Activated naive CD4-positive, alpha-beta T cell treated with anti-CD3 and anti-CD28 coated beads, Interleukin-2, amount 50 U/mL, for 16 hours (primary cell): ENCODE results near the gene CAMK2N1.

ENCODE experiments used
- DNase-seq: peaks from one replicate; pipeline ENCODE4 v3.0.0-alpha.2; 2020

CAMK2N1 gene

GRCh38 chr1:20496241-20496661 is 10.2 kb upstream of the CAMK2N1 start:
- peak; percentile 23 for DNase-seq

- no peak for DNase-seq
Measured at GRCh38 chr1:20495661-20496060, 9.7 kb upstream of the CAMK2N1 start.

- DNase-seq = no peak
Measured at GRCh38 chr1:20494609-20495311, 8.8 kb upstream of the CAMK2N1 start.

GRCh38 chr1:20493839-20494608 is 8.0 kb upstream of the CAMK2N1 start:
- peak; percentile 79 for DNase-seq

GRCh38 chr1:20493309-20493708 is 7.3 kb upstream of the CAMK2N1 start:
- no peak for DNase-seq

- DNase-seq = no peak
Measured at GRCh38 chr1:20492751-20493150, 6.7 kb upstream of the CAMK2N1 start.

- DNase-seq = no peak
Measured at GRCh38 chr1:20491866-20492265, 5.9 kb upstream of the CAMK2N1 start.

GRCh38 chr1:20491178-20491577 is 5.2 kb upstream of the CAMK2N1 start:
- no peak for DNase-seq

GRCh38 chr1:20487236-20487590 is 1.2 kb upstream of the CAMK2N1 start:
- DNase-seq = no peak

- no peak for DNase-seq
Measured at GRCh38 chr1:20486457-20487235, 636 bp upstream of the CAMK2N1 start.

GRCh38 chr1:20484519-20485462 is 1.2 kb downstream of the CAMK2N1 start:
- no peak for DNase-seq

- no peak for DNase-seq
Measured at GRCh38 chr1:20483833-20484518, 2.0 kb downstream of the CAMK2N1 start.

- DNase-seq = no peak
Measured at GRCh38 chr1:20483098-20483832, 2.7 kb downstream of the CAMK2N1 start.

GRCh38 chr1:20481643-20482498 is 4.1 kb downstream of the CAMK2N1 start:
- DNase-seq = no peak

- DNase-seq = no peak
Measured at GRCh38 chr1:20480951-20481617, 4.9 kb downstream of the CAMK2N1 start.

- no peak for DNase-seq
Measured at GRCh38 chr1:20480243-20480944, 5.6 kb downstream of the CAMK2N1 start.

GRCh38 chr1:20479840-20480239 is 6.2 kb downstream of the CAMK2N1 start:
- no peak for DNase-seq

- no peak for DNase-seq
Measured at GRCh38 chr1:20478057-20478635, 7.9 kb downstream of the CAMK2N1 start.
